OCI-LY7 (cell line): ENCODE results near the gene SLC29A3.

ENCODE experiments used
- EZH2phosphoT487 ChIP-seq: fragments of 200-600 bp; sonication (generic); IDR thresholded peaks from 2 replicates; pipeline ENCODE4 v1.6.1; 2018; ENCODE audit warnings: low read depth, borderline replicate concordance, mild to moderate bottlenecking, mixed run types, antibody characterized with exemption, low read length, moderate library complexity, mixed read lengths
- TF ChIP-seq, protein P1 (sequence below): fragments of 200-600 bp; sonication (generic); conservative IDR thresholded peaks from 2 replicates; pipeline ENCODE4 v1.5.1; 2014; ENCODE audit warnings: mild to moderate bottlenecking, antibody characterized with exemption, low read length, moderate library complexity, mixed read lengths

DNA sequence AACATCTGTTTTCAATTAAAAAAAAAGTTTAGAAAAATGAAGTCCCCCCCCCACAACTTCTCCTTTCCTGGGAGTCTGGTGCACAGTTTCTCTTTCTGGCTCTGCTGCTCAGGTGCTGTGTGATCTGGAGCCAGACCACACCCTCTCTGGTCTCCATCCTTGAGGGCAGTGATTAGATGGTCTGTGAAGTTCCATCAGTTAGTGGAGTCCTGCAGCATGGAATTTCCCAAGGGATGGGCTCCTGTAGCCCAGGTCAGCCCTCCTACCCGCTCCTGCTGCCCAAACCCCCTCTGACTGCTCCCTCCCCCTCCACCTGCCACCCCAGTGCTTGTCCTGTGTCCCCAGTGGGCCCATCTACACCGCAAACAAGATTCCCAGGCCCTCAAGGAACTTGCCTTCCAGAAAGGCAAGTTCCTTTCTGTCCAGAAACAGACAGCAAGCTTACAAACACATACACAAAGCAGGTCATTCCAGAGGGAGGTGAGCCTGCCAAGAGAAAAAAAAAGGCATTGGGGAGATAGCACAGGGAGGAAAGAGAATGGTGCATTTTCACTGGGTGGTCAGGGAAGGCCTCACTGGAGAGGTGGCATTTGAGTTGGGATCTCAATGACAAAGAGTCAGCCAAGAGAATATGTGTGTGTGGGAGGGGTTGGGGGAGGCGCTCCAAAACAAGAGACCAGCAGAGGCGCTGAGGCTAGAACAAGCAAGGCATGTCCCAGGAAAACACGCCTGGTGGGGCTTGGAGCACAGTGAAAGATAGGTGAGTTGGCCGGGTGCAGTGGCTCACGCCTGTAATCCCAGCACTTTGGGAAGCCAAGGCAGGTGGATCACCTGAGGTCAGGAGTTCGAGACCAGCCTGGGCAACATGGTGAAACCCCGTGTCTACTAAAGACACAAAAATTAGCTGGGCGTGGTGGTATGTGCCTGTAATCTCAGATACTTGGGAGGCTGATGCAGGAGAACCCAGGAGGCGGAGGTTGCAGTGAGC lies 49.5 kb upstream of the SLC29A3 start:
- TF ChIP-seq, protein P1, sequence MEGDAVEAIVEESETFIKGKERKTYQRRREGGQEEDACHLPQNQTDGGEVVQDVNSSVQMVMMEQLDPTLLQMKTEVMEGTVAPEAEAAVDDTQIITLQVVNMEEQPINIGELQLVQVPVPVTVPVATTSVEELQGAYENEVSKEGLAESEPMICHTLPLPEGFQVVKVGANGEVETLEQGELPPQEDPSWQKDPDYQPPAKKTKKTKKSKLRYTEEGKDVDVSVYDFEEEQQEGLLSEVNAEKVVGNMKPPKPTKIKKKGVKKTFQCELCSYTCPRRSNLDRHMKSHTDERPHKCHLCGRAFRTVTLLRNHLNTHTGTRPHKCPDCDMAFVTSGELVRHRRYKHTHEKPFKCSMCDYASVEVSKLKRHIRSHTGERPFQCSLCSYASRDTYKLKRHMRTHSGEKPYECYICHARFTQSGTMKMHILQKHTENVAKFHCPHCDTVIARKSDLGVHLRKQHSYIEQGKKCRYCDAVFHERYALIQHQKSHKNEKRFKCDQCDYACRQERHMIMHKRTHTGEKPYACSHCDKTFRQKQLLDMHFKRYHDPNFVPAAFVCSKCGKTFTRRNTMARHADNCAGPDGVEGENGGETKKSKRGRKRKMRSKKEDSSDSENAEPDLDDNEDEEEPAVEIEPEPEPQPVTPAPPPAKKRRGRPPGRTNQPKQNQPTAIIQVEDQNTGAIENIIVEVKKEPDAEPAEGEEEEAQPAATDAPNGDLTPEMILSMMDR = no peak
- no peak for TF ChIP-seq EZH2phosphoT487
